ENCODE data around the gene CST5. TPM values are rescaled to one million over a fixed set of nuclear protein-coding genes. Genes with fewer than 3 reads are reported as not detected.

Gene CST5
- total and polyA plus RNA-seq, 9 donors: not detected

DNA sequence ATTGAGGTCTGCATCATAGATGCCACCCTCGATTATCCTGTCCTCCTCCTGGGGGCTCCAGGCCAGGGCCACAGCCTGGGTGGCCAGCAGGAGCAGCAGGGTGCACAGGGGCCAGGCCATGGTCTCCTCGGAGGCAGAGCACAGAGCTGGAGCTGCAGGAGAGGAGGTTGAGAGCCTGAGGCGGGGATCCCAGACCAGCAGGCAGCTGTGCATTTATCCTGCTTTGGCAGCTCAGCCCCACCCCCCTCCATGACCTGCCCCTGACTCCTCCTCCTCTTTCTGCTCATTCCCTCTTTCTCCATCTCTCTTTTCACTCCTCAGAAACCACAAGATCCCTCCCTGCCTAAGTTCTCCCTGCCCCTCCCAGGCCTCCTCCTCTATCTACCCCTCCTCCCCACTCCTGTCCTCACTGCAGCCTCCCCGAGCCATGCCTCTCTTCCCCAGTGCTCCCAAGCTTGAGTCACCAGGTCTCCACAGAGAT, 53.0 kb downstream of the CST5 start, which contains the start of gene CST2:
TSS of gene CST2 (minus strand) at position 189 of the 481 bp plus-strand sequence. CDS start at position 120, 69 bp downstream.
- H3K9me3 ChIP-seq: no peaks in the 10 kb centered on the region
- TF ChIP-seq, protein P1, sequence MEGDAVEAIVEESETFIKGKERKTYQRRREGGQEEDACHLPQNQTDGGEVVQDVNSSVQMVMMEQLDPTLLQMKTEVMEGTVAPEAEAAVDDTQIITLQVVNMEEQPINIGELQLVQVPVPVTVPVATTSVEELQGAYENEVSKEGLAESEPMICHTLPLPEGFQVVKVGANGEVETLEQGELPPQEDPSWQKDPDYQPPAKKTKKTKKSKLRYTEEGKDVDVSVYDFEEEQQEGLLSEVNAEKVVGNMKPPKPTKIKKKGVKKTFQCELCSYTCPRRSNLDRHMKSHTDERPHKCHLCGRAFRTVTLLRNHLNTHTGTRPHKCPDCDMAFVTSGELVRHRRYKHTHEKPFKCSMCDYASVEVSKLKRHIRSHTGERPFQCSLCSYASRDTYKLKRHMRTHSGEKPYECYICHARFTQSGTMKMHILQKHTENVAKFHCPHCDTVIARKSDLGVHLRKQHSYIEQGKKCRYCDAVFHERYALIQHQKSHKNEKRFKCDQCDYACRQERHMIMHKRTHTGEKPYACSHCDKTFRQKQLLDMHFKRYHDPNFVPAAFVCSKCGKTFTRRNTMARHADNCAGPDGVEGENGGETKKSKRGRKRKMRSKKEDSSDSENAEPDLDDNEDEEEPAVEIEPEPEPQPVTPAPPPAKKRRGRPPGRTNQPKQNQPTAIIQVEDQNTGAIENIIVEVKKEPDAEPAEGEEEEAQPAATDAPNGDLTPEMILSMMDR (IDR thresholded peaks at IDR 0.05): no peak
- TF ChIP-seq POLR2A (IDR thresholded peaks at IDR 0.05): no peak
- TF ChIP-seq EP300 (IDR thresholded peaks at IDR 0.05): no peak
- H3K4me3 ChIP-seq: no peak within 1 kb of the TSS
- WGBS, 3 donors: 34 to 44% (median 35%) methylated on average over 4 of the region's 4 CpGs
- no peaks in the 10 kb centered on the region for H3K4me1 ChIP-seq (ENCODE audit: insufficient read depth)
- DNase-seq: no peak
- H3K27ac ChIP-seq: no peak within 1 kb of the TSS
- H3K27me3 ChIP-seq: no peaks in the 10 kb centered on the region
- no peaks in the 10 kb centered on the region for H3K36me3 ChIP-seq
- intact Hi-C loops (cut with DNase I): no loop called here

Other genes with a start within 250 kb of the CST5 start
- 100 to 1,000 TPM; 317 to 889 (median 588) TPM for gene CST3, start 241.8 kb downstream of the CST5 start, total RNA-seq
- 100 to 1,000 TPM; 352 to 404 TPM for gene CST3, start 241.8 kb downstream of the CST5 start, polyA plus RNA-seq
- not detected for gene CST4, start 190.7 kb downstream of the CST5 start, total RNA-seq
- not detected for gene CST4, start 190.7 kb downstream of the CST5 start, polyA plus RNA-seq
- 1 to 10 TPM in 1 of 7 donors, not detected in 6; 2.3 TPM for gene CST1, start 128.8 kb downstream of the CST5 start, total RNA-seq
- gene CST1, start 128.8 kb downstream of the CST5 start, polyA plus RNA-seq: under 1 TPM in 1 of 2 donors, not detected in 1; 0.11 TPM
- gene CST2, start 53.0 kb downstream of the CST5 start, total RNA-seq: not detected
- gene CST2, start 53.0 kb downstream of the CST5 start, polyA plus RNA-seq: under 1 TPM in 1 of 2 donors, not detected in 1; 0.28 TPM
- not detected for gene GGTLC1, start 109.0 kb upstream of the CST5 start, total RNA-seq
- gene GGTLC1, start 109.0 kb upstream of the CST5 start, polyA plus RNA-seq: not detected

All from ovary (tissue), 9 donors.